ENCODE results near the gene HSPA2. TPM values are rescaled to one million over a fixed set of nuclear protein-coding genes. Genes with fewer than 3 reads are reported as not detected.

HSPA2 gene
- total RNA-seq, 1 experiment from 2014 or later: 16.5 TPM

DNA sequence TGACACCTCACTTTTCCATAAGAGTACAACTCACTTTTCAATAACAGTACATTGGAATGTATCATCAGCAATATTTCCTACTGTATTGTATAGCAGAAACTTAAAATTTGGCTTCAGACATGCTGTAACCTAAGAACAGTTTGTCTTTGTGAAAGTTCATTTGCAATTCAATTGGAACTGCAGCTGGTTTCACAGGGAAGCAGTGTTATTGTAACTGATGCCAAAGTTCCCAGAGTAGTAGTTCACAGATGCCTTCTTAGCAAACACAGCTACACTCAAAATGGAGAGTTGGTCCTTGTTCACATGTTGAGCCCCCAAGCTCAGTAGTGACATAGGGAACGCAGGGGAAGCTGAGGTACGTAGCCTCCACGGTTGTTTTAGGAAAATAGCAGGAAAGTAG is 32.6 kb downstream of the HSPA2 start:
- ATAC-seq (no peak), DNase-seq (no peak)
- intact Hi-C loops (cut with micrococcal nuclease): no loop called here
- H3K4me2 ChIP-seq (ENCODE audit: low read length): no peak overlapping the region
- no peaks in the 10 kb centered on the region for H3K9me2 ChIP-seq (replicated peaks; ENCODE audit: low read length)
- no peak overlapping the region for H2AFZ ChIP-seq (ENCODE audit: low read length)
- no peaks in the 10 kb centered on the region for H4K20me1 ChIP-seq (ENCODE audit: low read length)
- H3K4me1 ChIP-seq (ENCODE audit: insufficient read depth, low read length): peaks cover 11% of the 10 kb centered on the region
- no peaks in the 10 kb centered on the region for H3K27me3 ChIP-seq (ENCODE audit: low read length)
- ChIA-PET POLR2A (ENCODE audit: unreplicated experiment) (interaction anchor here (0.6 kb wide), 1 partner anchor 16 kb away, joined by 3 read pairs; no protein-coding TSS in a partner anchor), CTCF (no interaction called here)
- H3K79me2 ChIP-seq (ENCODE audit: low read length): no peaks in the 10 kb centered on the region
- TF ChIP-seq CTCF (conservative IDR thresholded peaks at IDR 0.05; ENCODE audit: low read depth, low read length) (no peak), EZH2 (IDR thresholded peaks at IDR 0.05; ENCODE audit: low read length, unreplicated experiment) (no peak), EZH2phosphoT487 (IDR thresholded peaks at IDR 0.05; ENCODE audit: borderline replicate concordance, low read length) (no peak)
- H3K4me3 ChIP-seq (ENCODE audit: low read length): no peak overlapping the region
- H3K36me3 ChIP-seq (ENCODE audit: low read depth, low read length): no peaks in the 10 kb centered on the region
- BruUV-seq (replicated peaks): no TSS peak
- no peaks in the 10 kb centered on the region for H3K9me3 ChIP-seq (ENCODE audit: low read length)
- no peaks in the 10 kb centered on the region for H3F3A ChIP-seq (ENCODE audit: low read length, unreplicated experiment)
- no peak overlapping the region for H3K9ac ChIP-seq (ENCODE audit: low read length)
- no peak overlapping the region for H3K27ac ChIP-seq (ENCODE audit: low read length)

- ChIA-PET CTCF (interaction anchor here (0.6 kb wide), 1 partner anchor 57 kb away, joined by 3 read pairs; no protein-coding TSS in a partner anchor), POLR2A (ENCODE audit: unreplicated experiment) (no interaction called here)
- Histone ChIP-seq H4K20me1 (ENCODE audit: low read length) (no peaks in the 10 kb centered on the region), H3K4me2 (ENCODE audit: low read length) (no peak overlapping the region), H3K27ac (ENCODE audit: low read length) (no peak overlapping the region), H3K9me2 (replicated peaks; ENCODE audit: low read length) (no peaks in the 10 kb centered on the region), H3K4me1 (ENCODE audit: insufficient read depth, low read length) (peaks cover under 1% of the 10 kb centered on the region; the same call in 1 of the 2 replicates), H3K79me2 (ENCODE audit: low read length) (no peaks in the 10 kb centered on the region), H3K36me3 (ENCODE audit: low read depth, low read length) (no peaks in the 10 kb centered on the region), H3K9ac (ENCODE audit: low read length) (no peak overlapping the region), H3K9me3 (ENCODE audit: low read length) (no peaks in the 10 kb centered on the region), H3K27me3 (ENCODE audit: low read length) (no peaks in the 10 kb centered on the region), H3K4me3 (ENCODE audit: low read length) (no peak overlapping the region), H3F3A (ENCODE audit: low read length, unreplicated experiment) (no peaks in the 10 kb centered on the region), H2AFZ (ENCODE audit: low read length) (no peak overlapping the region)
- BruUV-seq (replicated peaks): no TSS peak
- intact Hi-C loops (cut with micrococcal nuclease): no loop called here
- DNase-seq (no peak), ATAC-seq (no peak)
- TF ChIP-seq CTCF (conservative IDR thresholded peaks at IDR 0.05; ENCODE audit: low read depth, low read length) (no peak), EZH2 (IDR thresholded peaks at IDR 0.05; ENCODE audit: low read length, unreplicated experiment) (no peak), EZH2phosphoT487 (IDR thresholded peaks at IDR 0.05; ENCODE audit: borderline replicate concordance, low read length) (no peak)
Observed at GRCh38 chr14:64574371-64575107, 34.0 kb downstream of the HSPA2 start.

DNA sequence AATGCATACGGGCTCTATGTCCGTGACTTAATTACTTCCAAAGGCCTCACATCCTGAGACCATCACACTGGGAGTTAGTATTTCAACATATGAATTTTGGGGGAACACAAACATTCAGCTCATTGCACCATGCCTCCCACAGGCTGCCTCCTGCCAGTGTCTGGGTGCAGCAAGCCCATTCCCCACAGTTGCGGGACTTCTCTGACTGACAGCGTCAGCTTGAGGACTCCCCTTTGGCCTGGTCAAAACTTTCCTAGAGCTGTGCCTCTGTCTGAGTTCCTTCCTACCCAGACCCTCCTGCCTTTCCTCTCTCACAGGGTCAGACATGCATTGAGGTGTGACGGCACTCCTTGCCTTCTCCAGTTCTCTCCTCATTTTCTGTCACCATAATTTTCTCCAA is 36.7 kb downstream of the HSPA2 start:
- ChIA-PET CTCF (no interaction called here), POLR2A (ENCODE audit: unreplicated experiment) (interaction anchor here (0.6 kb wide), 1 partner anchor 9 kb away, joined by 4 read pairs; no protein-coding TSS in a partner anchor)
- Histone ChIP-seq H3K36me3 (ENCODE audit: low read depth, low read length) (no peaks in the 10 kb centered on the region), H2AFZ (ENCODE audit: low read length) (no peak overlapping the region), H3K4me3 (ENCODE audit: low read length) (no peak overlapping the region), H3K27me3 (ENCODE audit: low read length) (no peaks in the 10 kb centered on the region), H3F3A (ENCODE audit: low read length, unreplicated experiment) (no peaks in the 10 kb centered on the region), H3K79me2 (ENCODE audit: low read length) (no peaks in the 10 kb centered on the region), H3K27ac (ENCODE audit: low read length) (no peak overlapping the region), H3K4me2 (ENCODE audit: low read length) (no peak overlapping the region), H3K9me3 (ENCODE audit: low read length) (no peaks in the 10 kb centered on the region), H3K9me2 (replicated peaks; ENCODE audit: low read length) (no peaks in the 10 kb centered on the region), H3K4me1 (ENCODE audit: insufficient read depth, low read length) (no peaks in the 10 kb centered on the region), H4K20me1 (ENCODE audit: low read length) (no peaks in the 10 kb centered on the region), H3K9ac (ENCODE audit: low read length) (no peak overlapping the region)
- no peak for ATAC-seq
- intact Hi-C loops (cut with micrococcal nuclease): no loop called here
- no TSS peak for BruUV-seq (replicated peaks)
- TF ChIP-seq CTCF (conservative IDR thresholded peaks at IDR 0.05; ENCODE audit: low read depth, low read length) (no peak), EZH2 (IDR thresholded peaks at IDR 0.05; ENCODE audit: low read length, unreplicated experiment) (no peak), EZH2phosphoT487 (IDR thresholded peaks at IDR 0.05; ENCODE audit: borderline replicate concordance, low read length) (no peak)
- no peak for DNase-seq

Data from PC-3 (cell line).